GM18519 (cell line): Measurements from ENCODE around the gene PCDHB8.
"Not testable (repeated sequence)": the region's sequence is repeated elsewhere in the genome, so short reads cannot be mapped to it uniquely, and the experiment has no call there.

Experiments
- ATAC-seq: cut with Tn5 transposase; IDR thresholded peaks from one replicate; pipeline ENCODE4 v1.9.1; 2021; ENCODE audit warnings: mild to moderate bottlenecking, moderate library complexity; ENCODE audit not compliant: unreplicated experiment, low FRiP score

The PCDHB8 gene

GRCh38 chr5:141182248-141182647, 4.7 kb downstream of the PCDHB8 start, which contains the start of gene PCDHB16:
PCDHB16 (plus strand) TSS chr5:141182387; CDS start chr5:141182560, 173 bp downstream.
- ATAC-seq: no peak

DNA sequence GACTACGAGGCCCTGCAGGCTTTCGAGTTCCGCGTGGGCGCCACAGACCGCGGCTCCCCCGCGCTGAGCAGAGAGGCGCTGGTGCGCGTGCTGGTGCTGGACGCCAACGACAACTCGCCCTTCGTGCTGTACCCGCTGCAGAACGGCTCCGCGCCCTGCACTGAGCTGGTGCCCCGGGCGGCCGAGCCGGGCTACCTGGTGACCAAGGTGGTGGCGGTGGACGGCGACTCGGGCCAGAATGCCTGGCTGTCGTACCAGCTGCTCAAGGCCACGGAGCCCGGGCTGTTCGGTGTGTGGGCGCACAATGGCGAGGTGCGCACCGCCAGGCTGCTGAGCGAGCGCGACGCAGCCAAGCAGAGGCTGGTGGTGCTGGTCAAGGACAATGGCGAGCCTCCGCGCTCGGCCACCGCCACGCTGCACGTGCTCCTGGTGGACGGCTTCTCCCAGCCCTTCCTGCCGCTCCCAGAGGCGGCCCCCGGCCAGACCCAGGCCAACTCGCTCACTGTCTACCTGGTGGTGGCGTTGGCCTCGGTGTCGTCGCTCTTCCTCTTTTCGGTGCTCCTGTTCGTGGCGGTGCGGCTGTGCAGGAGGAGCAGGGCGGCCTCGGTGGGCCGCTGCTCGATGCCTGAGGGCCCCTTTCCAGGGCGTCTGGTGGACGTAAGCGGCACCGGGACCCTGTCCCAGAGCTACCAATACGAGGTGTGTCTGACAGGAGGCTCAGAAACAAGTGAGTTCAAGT, 6.7 kb downstream of the PCDHB8 start:
- not testable (repeated sequence) for ATAC-seq

GRCh38 chr5:141186897-141187512, 9.4 kb downstream of the PCDHB8 start, which contains the start of gene PCDHB9:
PCDHB9 (plus strand) TSS chr5:141187161; CDS start chr5:141187319, 158 bp downstream.
- ATAC-seq: no peak

DNA sequence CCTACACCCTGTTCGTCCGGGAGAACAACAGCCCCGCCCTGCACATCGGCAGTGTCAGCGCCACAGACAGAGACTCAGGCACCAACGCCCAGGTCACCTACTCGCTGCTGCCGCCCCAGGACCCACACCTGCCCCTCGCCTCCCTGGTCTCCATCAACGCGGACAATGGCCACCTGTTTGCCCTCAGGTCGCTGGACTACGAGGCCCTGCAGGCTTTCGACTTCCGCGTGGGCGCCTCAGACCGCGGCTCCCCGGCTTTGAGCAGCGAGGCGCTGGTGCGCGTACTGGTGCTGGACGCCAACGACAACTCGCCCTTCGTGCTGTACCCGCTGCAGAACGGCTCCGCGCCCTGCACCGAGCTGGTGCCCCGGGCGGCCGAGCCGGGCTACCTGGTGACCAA, 11.1 kb downstream of the PCDHB8 start:
- not testable (repeated sequence) for ATAC-seq

DNA sequence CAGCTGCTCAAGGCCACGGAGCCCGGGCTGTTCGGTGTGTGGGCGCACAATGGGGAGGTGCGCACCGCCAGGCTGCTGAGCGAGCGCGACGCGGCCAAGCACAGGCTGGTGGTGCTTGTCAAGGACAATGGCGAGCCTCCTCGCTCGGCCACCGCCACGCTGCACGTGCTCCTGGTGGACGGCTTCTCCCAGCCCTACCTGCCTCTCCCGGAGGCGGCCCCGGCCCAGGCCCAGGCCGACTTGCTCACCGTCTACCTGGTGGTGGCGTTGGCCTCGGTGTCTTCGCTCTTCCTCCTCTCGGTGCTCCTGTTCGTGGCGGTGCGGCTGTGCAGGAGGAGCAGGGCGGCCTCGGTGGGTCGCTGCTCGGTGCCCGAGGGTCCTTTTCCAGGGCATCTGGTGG, 11.5 kb downstream of the PCDHB8 start:
- ATAC-seq: not testable (repeated sequence)

- ATAC-seq: no peak
Measured at GRCh38 chr5:141192110-141192725, 14.6 kb downstream of the PCDHB8 start, which contains the start of gene PCDHB10. PCDHB10 (plus strand) TSS chr5:141192353; CDS start chr5:141192553, 200 bp downstream.

DNA sequence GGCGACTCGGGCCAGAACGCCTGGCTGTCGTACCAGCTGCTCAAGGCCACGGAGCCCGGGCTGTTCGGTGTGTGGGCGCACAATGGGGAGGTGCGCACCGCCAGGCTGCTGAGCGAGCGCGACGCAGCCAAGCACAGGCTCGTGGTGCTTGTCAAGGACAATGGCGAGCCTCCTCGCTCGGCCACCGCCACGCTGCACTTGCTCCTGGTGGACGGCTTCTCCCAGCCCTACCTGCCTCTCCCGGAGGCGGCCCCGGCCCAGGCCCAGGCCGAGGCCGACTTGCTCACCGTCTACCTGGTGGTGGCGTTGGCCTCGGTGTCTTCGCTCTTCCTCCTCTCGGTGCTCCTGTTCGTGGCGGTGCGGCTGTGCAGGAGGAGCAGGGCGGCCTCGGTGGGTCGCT, 16.7 kb downstream of the PCDHB8 start:
- ATAC-seq: not testable (repeated sequence)

- no peak for ATAC-seq
Measured at GRCh38 chr5:141196363-141196762, 18.8 kb downstream of the PCDHB8 start.

DNA sequence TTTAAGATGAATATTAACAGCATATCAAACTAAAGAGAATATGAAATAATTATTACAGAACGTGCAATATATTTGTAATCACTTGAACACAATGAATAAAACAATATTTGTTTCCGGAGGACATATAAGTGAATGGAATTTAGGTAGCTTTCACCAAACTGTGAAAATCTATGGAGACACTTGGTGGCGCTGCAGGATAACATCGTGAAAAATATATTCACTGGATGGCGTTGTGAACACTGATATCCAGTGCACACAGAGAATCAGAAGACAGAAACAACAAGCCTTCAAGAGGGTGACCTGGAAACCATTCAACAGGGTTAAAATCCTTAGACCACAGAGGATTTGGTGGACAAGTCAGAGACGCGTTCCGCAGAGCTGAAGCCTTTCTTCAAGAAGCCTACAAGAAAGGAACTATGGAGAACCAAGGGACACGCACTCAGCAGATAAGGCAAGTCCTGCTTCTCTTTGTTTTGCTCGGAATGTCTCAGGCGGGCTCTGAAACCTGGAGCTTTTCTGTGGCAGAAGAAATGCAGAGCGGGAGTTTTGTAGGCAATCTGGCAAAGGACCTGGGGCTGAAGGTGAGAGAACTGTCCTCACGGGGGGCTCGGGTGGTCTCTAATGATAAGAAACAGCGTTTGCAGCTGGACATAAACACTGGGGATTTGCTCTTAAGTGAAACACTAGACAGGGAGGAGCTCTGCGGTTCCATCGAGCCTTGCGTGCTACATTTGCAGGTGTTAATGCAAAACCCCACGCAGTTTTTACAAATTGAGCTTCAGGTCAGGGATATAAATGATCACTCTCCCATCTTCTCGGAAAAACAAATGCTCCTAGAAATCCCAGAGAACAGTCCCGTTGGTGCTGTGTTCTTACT, 22.0 kb downstream of the PCDHB8 start, which contains the start of gene PCDHB11:
PCDHB11 (plus strand) TSS at position 269 of the 877 bp plus-strand sequence; CDS start at position 417, 148 bp downstream.
- no peak for ATAC-seq

DNA sequence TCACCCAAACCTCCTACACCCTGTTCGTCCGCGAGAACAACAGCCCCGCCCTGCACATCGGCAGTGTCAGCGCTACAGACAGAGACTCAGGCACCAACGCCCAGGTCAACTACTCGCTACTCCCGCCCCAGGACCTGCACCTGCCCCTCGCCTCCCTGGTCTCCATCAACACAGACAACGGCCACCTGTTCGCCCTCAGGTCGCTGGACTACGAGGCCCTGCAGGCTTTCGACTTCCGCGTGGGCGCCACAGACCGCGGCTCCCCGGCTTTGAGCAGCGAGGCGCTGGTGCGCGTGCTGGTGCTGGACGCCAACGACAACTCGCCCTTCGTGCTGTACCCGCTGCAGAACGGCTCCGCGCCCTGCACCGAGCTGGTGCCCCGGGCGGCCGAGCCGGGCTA, 23.5 kb downstream of the PCDHB8 start:
- ATAC-seq: not testable (repeated sequence)

GRCh38 chr5:141201646-141202045, 24.1 kb downstream of the PCDHB8 start:
- ATAC-seq: not testable (repeated sequence)

DNA sequence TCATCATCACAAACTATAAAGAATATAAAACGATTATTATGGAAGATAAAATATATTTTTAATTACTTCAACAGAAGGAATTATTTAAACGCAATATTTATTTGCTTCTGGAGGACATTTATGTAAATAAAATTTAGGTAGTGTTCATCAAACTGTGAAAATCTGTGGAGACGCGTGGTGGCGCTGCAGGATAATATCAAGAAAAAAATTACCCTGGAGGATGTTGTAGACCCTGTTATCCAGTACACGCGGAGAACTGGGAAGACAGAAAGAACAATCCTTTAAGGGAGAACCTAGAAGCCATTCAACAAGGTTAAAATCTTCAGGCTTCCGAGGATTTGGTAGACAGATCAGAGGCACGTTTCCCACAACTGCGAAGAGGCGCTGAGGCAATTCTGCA, 30.9 kb downstream of the PCDHB8 start, which contains the start of gene PCDHB12:
PCDHB12 (plus strand) TSS at position 242 of the 400 bp plus-strand sequence. CDS start 189 bp downstream, outside the sequence.
- ATAC-seq: no peak

DNA sequence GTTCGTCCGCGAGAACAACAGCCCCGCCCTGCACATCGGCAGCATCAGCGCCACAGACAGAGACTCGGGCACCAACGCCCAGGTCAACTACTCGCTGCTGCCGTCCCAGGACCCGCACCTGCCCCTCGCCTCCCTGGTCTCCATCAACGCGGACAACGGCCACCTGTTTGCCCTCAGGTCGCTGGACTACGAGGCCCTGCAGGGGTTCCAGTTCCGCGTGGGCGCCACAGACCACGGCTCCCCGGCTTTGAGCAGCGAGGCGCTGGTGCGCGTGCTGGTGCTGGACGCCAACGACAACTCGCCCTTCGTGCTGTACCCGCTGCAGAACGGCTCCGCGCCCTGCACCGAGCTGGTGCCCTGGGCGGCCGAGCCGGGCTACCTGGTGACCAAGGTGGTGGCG, 32.7 kb downstream of the PCDHB8 start:
- ATAC-seq: not testable (repeated sequence)

DNA sequence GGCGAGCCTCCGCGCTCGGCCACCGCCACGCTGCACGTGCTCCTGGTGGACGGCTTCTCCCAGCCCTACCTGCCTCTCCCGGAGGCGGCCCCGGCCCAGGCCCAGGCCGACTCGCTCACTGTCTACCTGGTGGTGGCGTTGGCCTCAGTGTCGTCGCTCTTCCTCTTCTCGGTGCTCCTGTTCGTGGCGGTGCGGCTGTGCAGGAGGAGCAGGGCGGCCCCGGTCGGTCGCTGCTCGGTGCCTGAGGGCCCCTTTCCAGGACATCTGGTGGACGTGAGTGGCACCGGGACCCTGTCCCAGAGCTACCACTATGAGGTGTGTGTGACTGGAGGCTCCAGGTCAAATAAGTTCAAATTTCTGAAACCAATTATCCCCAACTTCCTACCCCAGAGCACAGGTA, 33.3 kb downstream of the PCDHB8 start:
- not testable (repeated sequence) for ATAC-seq

DNA sequence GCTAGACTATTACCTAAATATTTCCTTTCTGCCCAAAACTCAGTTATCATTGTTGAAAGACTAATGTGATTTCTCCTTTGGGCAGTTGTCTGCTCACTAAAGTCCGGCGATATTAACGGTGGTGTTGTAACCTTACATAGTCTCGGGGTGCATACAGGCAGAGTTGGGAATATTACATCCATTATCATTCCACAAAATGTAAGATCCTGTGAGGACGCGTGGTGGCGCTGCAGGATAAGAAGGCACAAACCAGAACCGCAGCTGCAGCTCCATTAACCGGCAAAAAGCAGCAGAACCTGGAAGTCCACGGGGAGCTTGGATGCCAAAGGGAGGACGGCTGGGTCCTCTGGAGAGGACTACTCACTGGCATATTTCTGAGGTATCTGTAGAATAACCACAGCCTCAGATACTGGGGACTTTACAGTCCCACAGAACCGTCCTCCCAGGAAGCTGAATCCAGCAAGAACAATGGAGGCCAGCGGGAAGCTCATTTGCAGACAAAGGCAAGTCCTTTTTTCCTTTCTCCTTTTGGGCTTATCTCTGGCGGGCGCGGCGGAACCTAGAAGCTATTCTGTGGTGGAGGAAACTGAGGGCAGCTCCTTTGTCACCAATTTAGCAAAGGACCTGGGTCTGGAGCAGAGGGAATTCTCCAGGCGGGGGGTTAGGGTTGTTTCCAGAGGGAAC, 36.2 kb downstream of the PCDHB8 start, which contains the start of gene PCDHB13:
PCDHB13 (plus strand) TSS at position 264 of the 684 bp plus-strand sequence; CDS start at position 469, 205 bp downstream.
- not testable (repeated sequence) for ATAC-seq

DNA sequence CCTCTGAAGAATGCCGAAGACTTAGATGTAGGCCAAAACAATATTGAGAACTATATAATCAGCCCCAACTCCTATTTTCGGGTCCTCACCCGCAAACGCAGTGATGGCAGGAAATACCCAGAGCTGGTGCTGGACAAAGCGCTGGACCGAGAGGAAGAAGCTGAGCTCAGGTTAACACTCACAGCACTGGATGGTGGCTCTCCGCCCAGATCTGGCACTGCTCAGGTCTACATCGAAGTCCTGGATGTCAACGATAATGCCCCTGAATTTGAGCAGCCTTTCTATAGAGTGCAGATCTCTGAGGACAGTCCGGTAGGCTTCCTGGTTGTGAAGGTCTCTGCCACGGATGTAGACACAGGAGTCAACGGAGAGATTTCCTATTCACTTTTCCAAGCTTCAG, 37.0 kb downstream of the PCDHB8 start:
- ATAC-seq: not testable (repeated sequence)

- ATAC-seq: not testable (repeated sequence)
Measured at GRCh38 chr5:141215504-141215903, 37.9 kb downstream of the PCDHB8 start.

GRCh38 chr5:141216035-141216434, 38.4 kb downstream of the PCDHB8 start:
- ATAC-seq: not testable (repeated sequence)

GRCh38 chr5:141223112-141223783, 45.7 kb downstream of the PCDHB8 start, which contains the start of gene PCDHB14:
PCDHB14 (plus strand) TSS chr5:141223343; CDS start chr5:141223506, 163 bp downstream.
- no peak for ATAC-seq
